SK-N-SH (cell line): ENCODE data around the gene ANAPC2. TPM values are rescaled to one million over a fixed set of nuclear protein-coding genes. Genes with fewer than 3 reads are reported as not detected.

Experiments used
- CTCF ChIA-PET: fragments of 300-600, 350-600 bp; formaldehyde crosslinking; extraction: SDS; loops from one replicate; lab custom pipeline; 2021; lab: Yijun Ruan, JAX
- POLR2A ChIA-PET: fragments of 350-600 bp; sonication (Branson Sonifier 250); formaldehyde crosslinking; extraction: SDS; loops from one replicate; lab custom pipeline; 2020; ENCODE audit warnings: antibody characterized with exemption, inconsistent platforms; lab: Yijun Ruan, JAX
- DNase-seq: peaks from one replicate; pipeline ENCODE4 v3.0.0; 2012
- H2AFZ ChIP-seq: fragments of 200-600 bp; sonication (generic); 2 replicates; pipeline ENCODE4 v1.8.1; 2016; ENCODE audit warnings: antibody characterized with exemption, mild to moderate bottlenecking, low read depth
- H3F3A ChIP-seq: fragments of 200-600 bp; sonication (generic); replicated peaks from 2 replicates; pipeline ENCODE3; 2016; ENCODE audit warnings: antibody characterized with exemption, mild to moderate bottlenecking; ENCODE audit not compliant: insufficient read depth
- H3K27ac ChIP-seq, 2 experiments: fragments of 200-500 bp in 1 of 2; fragments of 200-600 bp in 1 of 2; sonication (Bioruptor generic) in 1 of 2; sonication (generic), shearing (Covaris generic) in 1 of 2; 2 replicates each; pipeline versions ENCODE4 v1.5.1 to v1.6.1; 2014 to 2016; ENCODE audit warnings: low read depth in 2 of 2, inconsistent platforms in 1 of 2, low read length in 1 of 2, mild to moderate bottlenecking in 1 of 2, mixed read lengths in 1 of 2
- H3K27me3 ChIP-seq: fragments of 200-600 bp; sonication (generic), shearing (Covaris generic); 2 replicates; pipeline ENCODE4 v1.6.1; 2016; ENCODE audit warnings: mixed run types; ENCODE audit not compliant: insufficient read depth
- H3K36me3 ChIP-seq, 2 experiments: fragments of 200-500 bp in 1 of 2; fragments of 200-600 bp in 1 of 2; sonication (Bioruptor generic) in 1 of 2; sonication (generic) in 1 of 2; replicated peaks in 1 of 2; 2 replicates each; pipeline versions ENCODE3 to v1.5.1; 2014 to 2016; ENCODE audit warnings: low read length in 1 of 2, mild to moderate bottlenecking in 1 of 2; ENCODE audit not compliant: insufficient read depth in 2 of 2, control insufficient read depth in 1 of 2
- H3K4me1 ChIP-seq, 2 experiments: fragments of 200-500 bp in 1 of 2; fragments of 200-600 bp in 1 of 2; sonication (Bioruptor generic) in 1 of 2; sonication (generic), shearing (Covaris generic) in 1 of 2; 2 replicates each; pipeline versions ENCODE4 v1.5.1 to v1.6.1; 2014 to 2016; ENCODE audit warnings: low read depth in 1 of 2, low read length in 1 of 2, mixed run types in 1 of 2; ENCODE audit not compliant: insufficient read depth in 2 of 2, control insufficient read depth in 1 of 2
- H3K4me2 ChIP-seq: fragments of 200-600 bp; sonication (generic), shearing (Covaris generic); 2 replicates; pipeline ENCODE4 v1.6.1; 2017; ENCODE audit warnings: mixed run types
- H3K4me3 ChIP-seq, 2 experiments: fragments of 200-500 bp in 1 of 2; fragments of 200-600 bp in 1 of 2; sonication (Bioruptor generic) in 1 of 2; sonication (generic), shearing (Covaris generic) in 1 of 2; 2 replicates each; pipeline versions ENCODE4 v1.5.1 to v1.8.1; 2014 to 2016; ENCODE audit warnings: low read depth in 2 of 2, inconsistent platforms in 1 of 2, low read length in 1 of 2, mild to moderate bottlenecking in 1 of 2, mixed read lengths in 1 of 2, moderate library complexity in 1 of 2
- H3K79me2 ChIP-seq: fragments of 200-600 bp; sonication (generic); 2 replicates; pipeline ENCODE4 v1.8.1; 2017; ENCODE audit warnings: mild to moderate bottlenecking; ENCODE audit not compliant: insufficient read depth
- H3K9ac ChIP-seq: fragments of 200-600 bp; sonication (generic); 2 replicates; pipeline ENCODE4 v1.6.1; 2017; ENCODE audit warnings: mixed run types
- H3K9me2 ChIP-seq: fragments of 200-600 bp; sonication (generic); 2 replicates; pipeline ENCODE4 v1.6.1; 2017; ENCODE audit warnings: mixed run types
- H3K9me3 ChIP-seq: fragments of 200-600 bp; sonication (generic); 2 replicates; pipeline ENCODE4 v1.6.1; 2017; ENCODE audit warnings: mixed run types, mild to moderate bottlenecking, moderate library complexity
- H4K20me1 ChIP-seq: fragments of 200-600 bp; sonication (generic); 2 replicates; pipeline ENCODE4 v1.6.1; 2017; ENCODE audit warnings: mild to moderate bottlenecking, mixed run types; ENCODE audit not compliant: insufficient read depth
- EZH2phosphoT487 ChIP-seq: fragments of 200-600 bp; sonication (generic); IDR thresholded peaks from 2 replicates; pipeline ENCODE4 v1.6.1; 2017; ENCODE audit warnings: low read depth, mixed run types, mild to moderate bottlenecking, antibody characterized with exemption, moderate library complexity, borderline replicate concordance
- FOSL2 ChIP-seq: IDR thresholded peaks from 2 replicates; pipeline ENCODE4 v1.4.0; 2012; ENCODE audit warnings: low read depth, mild to moderate bottlenecking, moderate library complexity, borderline replicate concordance
- FOXJ3 ChIP-seq: sonication (generic); formaldehyde crosslinking; IDR thresholded peaks from 2 replicates; pipeline ENCODE4 v1.5.1; 2020; ENCODE audit warnings: mild to moderate bottlenecking, missing genetic modification reagents
- FOXM1 ChIP-seq: IDR thresholded peaks from 2 replicates; pipeline ENCODE4 v1.4.0; 2012; ENCODE audit warnings: low read depth, mild to moderate bottlenecking
- GABPA ChIP-seq: IDR thresholded peaks from 2 replicates; pipeline ENCODE4 v1.4.0; 2012; ENCODE audit warnings: low read depth, mild to moderate bottlenecking
- GATA2 ChIP-seq: sonication (generic); formaldehyde crosslinking; IDR thresholded peaks from 2 replicates; pipeline ENCODE4 v1.5.0; 2020; ENCODE audit warnings: mild to moderate bottlenecking, missing genetic modification reagents
- JUND ChIP-seq: IDR thresholded peaks from 2 replicates; pipeline ENCODE4 v1.4.0; 2012
- MEF2A ChIP-seq: IDR thresholded peaks from 2 replicates; pipeline ENCODE4 v1.4.0; 2012; ENCODE audit warnings: low read depth, borderline replicate concordance
- MXI1 ChIP-seq: IDR thresholded peaks from 2 replicates; pipeline ENCODE4 v1.6.1; 2012; ENCODE audit warnings: mild to moderate bottlenecking, low read depth, low read length, improper control_type of control experiment
- NRF1 ChIP-seq: IDR thresholded peaks from 2 replicates; pipeline ENCODE4 v1.6.1; 2012; ENCODE audit warnings: low read depth, mild to moderate bottlenecking, low read length
- POLR2AphosphoS5 ChIP-seq: IDR thresholded peaks from 2 replicates; pipeline ENCODE4 v1.6.1; 2012; ENCODE audit warnings: low read depth, low read length
- RCOR1 ChIP-seq: fragments of 150-350 bp; IDR thresholded peaks from 2 replicates; pipeline ENCODE4 v1.6.1; 2017; ENCODE audit warnings: antibody characterized with exemption, low read length
- RXRA ChIP-seq: IDR thresholded peaks from 2 replicates; pipeline ENCODE4 v1.4.0; 2012; ENCODE audit warnings: low read depth, mild to moderate bottlenecking, borderline replicate concordance
- SIN3A ChIP-seq: IDR thresholded peaks from 2 replicates; pipeline ENCODE4 v1.6.1; 2012; ENCODE audit warnings: low read depth, mild to moderate bottlenecking, low read length, moderate library complexity, borderline replicate concordance
- SMC3 ChIP-seq: IDR thresholded peaks from 2 replicates; pipeline ENCODE4 v1.6.1; 2012; ENCODE audit warnings: low read depth, low read length, improper control_type of control experiment
- TAF1 ChIP-seq: IDR thresholded peaks from 2 replicates; pipeline ENCODE4 v1.6.1; 2012; ENCODE audit warnings: low read depth, mild to moderate bottlenecking, low read length, moderate library complexity, borderline replicate concordance
- TCF12 ChIP-seq: IDR thresholded peaks from 2 replicates; pipeline ENCODE4 v1.4.0; 2012
- WGBS: methylation state at CpG from one replicate; pipeline ENCODE4 v1.1.6; 2017; ENCODE audit warnings: low lambda C conversion rate; 5-methylcytosine and 5-hydroxymethylcytosine counted together
- polyA plus RNA-seq, 3 experiments: library from polyadenylated mRNA; depleted of rRNA; stranded (reverse); fragments of >200 nt; gene quantifications; 2 replicates each; pipeline ENCODE4 v1.2.3, GENCODE V29; 2012
- TF ChIP-seq, protein P1 (sequence below): fragments of 150-350 bp; IDR thresholded peaks from 2 replicates; pipeline ENCODE4 v1.6.1; 2016; ENCODE audit warnings: mild to moderate bottlenecking, low read depth, low read length
- TF ChIP-seq, protein P2 (sequence below): IDR thresholded peaks from 2 replicates; pipeline ENCODE4 v1.6.1; 2012; ENCODE audit warnings: mild to moderate bottlenecking, low read depth, low read length, moderate library complexity

The ANAPC2 gene
- polyA plus RNA-seq, 1 of the 3 experiments (the other 2 are of a cell fraction) = 35.1 TPM

DNA sequence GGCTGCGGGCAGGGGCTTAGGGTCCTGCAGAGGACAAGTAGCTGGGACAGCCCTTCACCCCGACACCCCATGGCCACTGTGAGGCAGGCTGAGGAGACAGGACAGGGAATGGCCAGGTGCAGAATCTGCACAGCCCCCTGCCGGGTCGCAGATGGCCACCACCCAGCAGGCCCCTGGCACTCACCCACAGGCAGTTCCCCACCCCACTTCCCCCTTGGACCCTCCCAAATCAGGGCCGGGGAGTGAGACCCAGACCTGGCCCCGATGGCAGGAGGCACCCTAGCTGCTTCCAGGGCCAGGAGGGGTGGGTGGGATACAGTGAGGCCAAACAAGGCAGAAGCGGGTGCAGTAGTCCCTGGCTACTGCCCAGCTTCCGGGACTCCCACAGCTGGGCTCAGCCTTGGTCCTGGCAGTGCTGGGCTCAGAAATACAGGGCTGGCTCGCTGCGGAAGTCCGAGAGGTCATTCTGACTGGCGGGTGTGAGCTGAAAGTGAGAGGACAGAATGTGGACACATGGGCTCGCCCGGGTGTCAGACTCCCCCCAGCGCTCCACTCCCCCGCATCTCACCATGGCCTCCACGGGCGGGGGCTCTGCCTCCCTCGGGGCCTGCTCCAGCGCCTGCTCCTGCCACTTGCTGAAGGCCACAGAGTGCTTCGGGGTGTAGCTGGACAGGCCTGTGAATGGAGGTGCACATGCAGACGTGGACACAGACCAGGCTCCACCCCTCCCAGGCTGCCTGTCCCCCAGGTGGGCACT is 3.5 kb upstream of the ANAPC2 start:
- Histone ChIP-seq H3K36me3 (peaks cover 3 to 23% of the 10 kb centered on the region in 2 experiments), H4K20me1 (peaks cover 50% of the 10 kb centered on the region), H3K9me3 (no peaks in the 10 kb centered on the region), H3K4me2 (no peak overlapping the region), H3K4me1 (peaks cover 9 to 24% of the 10 kb centered on the region in 2 experiments; a peak in 3 of 4 replicates), H2AFZ (no peak overlapping the region), H3K27ac (no peak overlapping the region), H3K9ac (no peak overlapping the region), H3K79me2 (peaks cover 65% of the 10 kb centered on the region), H3K4me3 (no peak overlapping the region), H3K27me3 (no peaks in the 10 kb centered on the region), H3K9me2 (no peaks in the 10 kb centered on the region), H3F3A (peaks cover 16% of the 10 kb centered on the region)
- ChIA-PET POLR2A (interaction anchor here (0.9 to 1.4 kb wide), 2 partner anchors 9 to 54 kb away, joined by 3 to 5 read pairs; partner anchors contain the start of genes GRIN1 and TPRN), CTCF (interaction anchor here (0.9 to 3.1 kb wide), 6 partner anchors 15 to 54 kb away, joined by 3 to 11 read pairs (median 4); partner anchors contain the start of gene RNF224)
- TF ChIP-seq EZH2phosphoT487 (no peak), POLR2AphosphoS5 (no peak), NRF1 (no peak), RXRA (no peak), GABPA (no peak), RCOR1 (no peak), FOXM1 (no peak), MXI1 (no peak), MEF2A (no peak), TAF1 (no peak), GATA2 (CRISPR knock-in tag) (no peak), SMC3 (no peak), FOSL2 (no peak), SIN3A (no peak), TCF12 (no peak), FOXJ3 (CRISPR knock-in tag) (no peak), JUND (no peak)
- TF ChIP-seq, protein P1, sequence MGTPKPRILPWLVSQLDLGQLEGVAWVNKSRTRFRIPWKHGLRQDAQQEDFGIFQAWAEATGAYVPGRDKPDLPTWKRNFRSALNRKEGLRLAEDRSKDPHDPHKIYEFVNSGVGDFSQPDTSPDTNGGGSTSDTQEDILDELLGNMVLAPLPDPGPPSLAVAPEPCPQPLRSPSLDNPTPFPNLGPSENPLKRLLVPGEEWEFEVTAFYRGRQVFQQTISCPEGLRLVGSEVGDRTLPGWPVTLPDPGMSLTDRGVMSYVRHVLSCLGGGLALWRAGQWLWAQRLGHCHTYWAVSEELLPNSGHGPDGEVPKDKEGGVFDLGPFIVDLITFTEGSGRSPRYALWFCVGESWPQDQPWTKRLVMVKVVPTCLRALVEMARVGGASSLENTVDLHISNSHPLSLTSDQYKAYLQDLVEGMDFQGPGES = no peak
- TF ChIP-seq, protein P2, sequence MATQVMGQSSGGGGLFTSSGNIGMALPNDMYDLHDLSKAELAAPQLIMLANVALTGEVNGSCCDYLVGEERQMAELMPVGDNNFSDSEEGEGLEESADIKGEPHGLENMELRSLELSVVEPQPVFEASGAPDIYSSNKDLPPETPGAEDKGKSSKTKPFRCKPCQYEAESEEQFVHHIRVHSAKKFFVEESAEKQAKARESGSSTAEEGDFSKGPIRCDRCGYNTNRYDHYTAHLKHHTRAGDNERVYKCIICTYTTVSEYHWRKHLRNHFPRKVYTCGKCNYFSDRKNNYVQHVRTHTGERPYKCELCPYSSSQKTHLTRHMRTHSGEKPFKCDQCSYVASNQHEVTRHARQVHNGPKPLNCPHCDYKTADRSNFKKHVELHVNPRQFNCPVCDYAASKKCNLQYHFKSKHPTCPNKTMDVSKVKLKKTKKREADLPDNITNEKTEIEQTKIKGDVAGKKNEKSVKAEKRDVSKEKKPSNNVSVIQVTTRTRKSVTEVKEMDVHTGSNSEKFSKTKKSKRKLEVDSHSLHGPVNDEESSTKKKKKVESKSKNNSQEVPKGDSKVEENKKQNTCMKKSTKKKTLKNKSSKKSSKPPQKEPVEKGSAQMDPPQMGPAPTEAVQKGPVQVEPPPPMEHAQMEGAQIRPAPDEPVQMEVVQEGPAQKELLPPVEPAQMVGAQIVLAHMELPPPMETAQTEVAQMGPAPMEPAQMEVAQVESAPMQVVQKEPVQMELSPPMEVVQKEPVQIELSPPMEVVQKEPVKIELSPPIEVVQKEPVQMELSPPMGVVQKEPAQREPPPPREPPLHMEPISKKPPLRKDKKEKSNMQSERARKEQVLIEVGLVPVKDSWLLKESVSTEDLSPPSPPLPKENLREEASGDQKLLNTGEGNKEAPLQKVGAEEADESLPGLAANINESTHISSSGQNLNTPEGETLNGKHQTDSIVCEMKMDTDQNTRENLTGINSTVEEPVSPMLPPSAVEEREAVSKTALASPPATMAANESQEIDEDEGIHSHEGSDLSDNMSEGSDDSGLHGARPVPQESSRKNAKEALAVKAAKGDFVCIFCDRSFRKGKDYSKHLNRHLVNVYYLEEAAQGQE = no peak
- WGBS = 91% methylated on average over 16 of the region's 22 CpGs
- no peak for DNase-seq
